VCaP (cell line): ENCODE data around the gene STK38L.

Experiments used
- H3K27ac ChIP-seq: fragments of 450-650 bp; 2 replicates; pipeline ENCODE4 v1.5.1; 2017
- CTCF ChIP-seq: fragments of 450-650 bp; conservative IDR thresholded peaks from 2 replicates; pipeline ENCODE4 v1.5.1; 2017; ENCODE audit warnings: mild to moderate bottlenecking, moderate library complexity

STK38L gene

GRCh38 chr12:27271206-27271605 lies 27.1 kb downstream of the STK38L start:
- no peak overlapping the region for H3K27ac ChIP-seq
- TF ChIP-seq CTCF, result no peak

GRCh38 chr12:27272373-27273028 lies 28.4 kb downstream of the STK38L start:
- H3K27ac ChIP-seq, result no peak overlapping the region
- TF ChIP-seq CTCF, result no peak

GRCh38 chr12:27273114-27273513 lies 29.0 kb downstream of the STK38L start:
- no peak overlapping the region for H3K27ac ChIP-seq
- no peak for TF ChIP-seq CTCF

- no peak for TF ChIP-seq CTCF
- H3K27ac ChIP-seq, result no peak overlapping the region
These were observed 30.6 kb downstream of the STK38L start for GRCh38 chr12:27274706-27275105.

- TF ChIP-seq CTCF, result no peak
- H3K27ac ChIP-seq, result no peak overlapping the region
These were observed 32.2 kb downstream of the STK38L start for GRCh38 chr12:27276275-27276674.

- TF ChIP-seq CTCF, result no peak
- H3K27ac ChIP-seq, result no peak overlapping the region
These were observed 33.8 kb downstream of the STK38L start for GRCh38 chr12:27277846-27278260.

GRCh38 chr12:27279826-27280225 lies 35.7 kb downstream of the STK38L start:
- TF ChIP-seq CTCF, result no peak
- no peak overlapping the region for H3K27ac ChIP-seq
